AG08395 (cell line): ENCODE measurements around the gene OTOP2.

Experiments used
- DNase-seq: peaks from one replicate; pipeline ENCODE4 v3.0.0; 2012; ENCODE audit warnings: mixed read lengths, low spot score

The OTOP2 gene, protein sequence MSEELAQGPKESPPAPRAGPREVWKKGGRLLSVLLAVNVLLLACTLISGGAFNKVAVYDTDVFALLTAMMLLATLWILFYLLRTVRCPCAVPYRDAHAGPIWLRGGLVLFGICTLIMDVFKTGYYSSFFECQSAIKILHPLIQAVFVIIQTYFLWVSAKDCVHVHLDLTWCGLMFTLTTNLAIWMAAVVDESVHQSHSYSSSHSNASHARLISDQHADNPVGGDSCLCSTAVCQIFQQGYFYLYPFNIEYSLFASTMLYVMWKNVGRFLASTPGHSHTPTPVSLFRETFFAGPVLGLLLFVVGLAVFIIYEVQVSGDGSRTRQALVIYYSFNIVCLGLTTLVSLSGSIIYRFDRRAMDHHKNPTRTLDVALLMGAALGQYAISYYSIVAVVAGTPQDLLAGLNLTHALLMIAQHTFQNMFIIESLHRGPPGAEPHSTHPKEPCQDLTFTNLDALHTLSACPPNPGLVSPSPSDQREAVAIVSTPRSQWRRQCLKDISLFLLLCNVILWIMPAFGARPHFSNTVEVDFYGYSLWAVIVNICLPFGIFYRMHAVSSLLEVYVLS

DNA sequence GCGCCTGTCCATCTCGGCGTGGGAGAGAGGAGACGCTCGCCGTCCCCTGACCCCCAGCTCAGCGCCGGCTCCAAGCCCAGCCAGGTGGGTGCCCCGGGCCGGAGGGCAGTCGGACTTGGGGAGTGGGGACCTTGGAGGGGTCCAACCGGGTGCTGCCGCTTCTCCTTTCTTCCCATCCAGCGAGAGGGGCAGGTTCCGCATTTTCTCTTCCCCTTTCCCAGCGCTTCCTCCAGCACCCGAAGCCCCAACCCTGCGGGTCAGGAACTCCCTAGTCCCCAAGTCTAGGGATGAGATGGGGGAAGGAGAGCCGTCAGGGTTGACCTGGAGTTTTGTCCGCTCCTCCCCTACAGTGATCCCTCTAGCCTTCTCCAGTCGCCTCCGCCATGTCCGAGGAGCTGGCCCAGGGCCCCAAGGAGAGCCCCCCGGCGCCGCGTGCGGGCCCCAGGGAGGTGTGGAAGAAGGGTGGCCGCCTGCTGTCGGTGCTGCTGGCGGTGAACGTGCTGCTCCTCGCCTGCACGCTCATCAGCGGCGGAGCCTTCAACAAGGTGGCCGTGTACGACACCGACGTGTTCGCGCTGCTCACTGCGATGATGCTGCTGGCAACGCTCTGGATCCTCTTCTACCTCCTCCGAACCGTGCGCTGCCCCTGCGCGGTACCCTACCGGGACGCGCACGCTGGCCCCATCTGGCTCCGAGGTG lies at the start of gene OTOP2:
TSS of gene OTOP2 (plus strand) at position 24 of the 699 bp plus-strand sequence. CDS start at position 384, 360 bp downstream.
- no peak for DNase-seq

DNA sequence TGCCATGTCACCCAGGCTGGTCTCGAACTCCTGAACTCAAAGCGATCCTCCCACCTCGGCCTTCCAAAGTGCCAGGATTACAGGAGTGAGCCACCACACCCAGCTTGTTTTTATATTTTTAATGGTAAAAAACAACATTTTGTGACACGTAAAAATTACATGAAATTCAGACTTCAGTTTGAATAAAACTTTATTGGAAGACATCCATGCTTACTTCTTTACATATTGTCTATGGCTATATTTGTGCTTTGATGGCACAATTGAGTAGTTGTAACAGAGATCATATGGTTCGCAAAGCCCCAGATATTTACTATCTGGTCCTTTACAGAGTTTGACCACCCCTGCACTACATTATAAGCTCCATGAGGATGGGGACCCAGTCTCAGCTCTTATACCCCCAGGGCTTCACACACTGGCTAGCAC lies 49.4 kb upstream of the OTOP2 start:
- DNase-seq = no peak

DNA sequence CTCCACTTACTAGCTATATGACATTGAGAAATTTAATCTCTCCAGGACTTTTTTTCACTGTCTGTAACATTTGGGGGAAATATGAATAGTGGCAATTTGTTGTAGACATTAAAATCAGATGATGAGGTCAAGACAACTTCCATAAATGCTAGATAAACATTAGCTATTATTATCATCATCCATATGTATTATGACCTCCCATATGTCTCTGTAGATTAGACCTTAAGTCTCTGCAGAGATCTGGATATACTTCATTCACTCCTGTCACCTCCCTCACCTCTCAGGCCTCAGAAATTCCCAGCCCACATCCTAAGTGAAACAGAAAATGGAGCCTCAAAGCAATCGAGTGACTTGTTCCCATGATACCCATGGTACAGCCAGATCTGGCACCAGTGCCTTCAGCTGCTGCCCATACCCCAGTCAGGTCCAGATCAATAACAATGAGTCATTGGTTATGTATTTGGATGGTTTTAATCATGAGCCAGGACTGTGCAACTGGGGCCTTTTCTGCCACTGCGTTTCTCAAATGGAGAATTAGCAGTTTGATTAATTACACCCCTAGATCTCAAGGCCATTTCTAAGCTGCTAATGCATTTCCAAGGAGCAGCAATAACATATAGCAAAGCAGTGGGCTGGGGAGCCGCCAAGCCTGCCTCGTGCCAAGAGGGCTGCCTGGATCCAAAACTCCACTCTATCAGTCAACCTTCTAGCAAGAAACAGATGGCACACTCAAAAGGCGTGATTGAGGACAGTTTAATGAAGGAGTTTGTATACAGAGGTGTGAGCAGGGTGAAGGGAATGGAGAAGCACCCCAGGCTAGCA lies 48.7 kb upstream of the OTOP2 start:
- DNase-seq = no peak

DNA sequence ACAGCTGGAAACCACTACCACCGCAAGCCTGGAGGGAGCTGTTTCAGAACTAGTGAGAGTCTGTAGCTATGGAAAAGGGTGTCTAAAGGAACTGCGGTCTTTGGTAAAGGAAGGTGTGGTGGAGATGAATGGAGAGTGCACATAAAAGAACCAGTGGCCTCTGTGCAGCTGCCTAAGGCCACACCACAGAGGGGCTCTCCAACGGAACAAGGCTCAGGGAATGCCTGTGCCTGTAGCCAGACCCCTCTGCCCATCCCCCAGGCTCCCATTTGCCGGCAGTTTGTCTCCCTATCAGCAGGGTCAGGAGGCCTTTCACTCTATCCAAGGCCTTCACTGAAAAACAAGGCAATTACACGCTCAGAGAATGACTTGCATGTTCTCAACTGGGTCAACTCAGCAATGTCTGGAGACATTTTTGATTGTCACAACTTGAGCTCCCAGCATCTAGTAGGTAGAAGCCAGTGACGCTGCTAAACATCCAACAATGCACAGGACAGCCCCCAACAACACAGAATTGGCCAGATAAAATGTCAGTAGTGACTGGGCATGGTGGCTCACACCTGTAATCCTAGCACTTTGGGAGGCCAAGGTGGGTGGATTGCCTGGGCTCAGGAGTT lies 48.0 kb upstream of the OTOP2 start:
- no peak for DNase-seq

DNA sequence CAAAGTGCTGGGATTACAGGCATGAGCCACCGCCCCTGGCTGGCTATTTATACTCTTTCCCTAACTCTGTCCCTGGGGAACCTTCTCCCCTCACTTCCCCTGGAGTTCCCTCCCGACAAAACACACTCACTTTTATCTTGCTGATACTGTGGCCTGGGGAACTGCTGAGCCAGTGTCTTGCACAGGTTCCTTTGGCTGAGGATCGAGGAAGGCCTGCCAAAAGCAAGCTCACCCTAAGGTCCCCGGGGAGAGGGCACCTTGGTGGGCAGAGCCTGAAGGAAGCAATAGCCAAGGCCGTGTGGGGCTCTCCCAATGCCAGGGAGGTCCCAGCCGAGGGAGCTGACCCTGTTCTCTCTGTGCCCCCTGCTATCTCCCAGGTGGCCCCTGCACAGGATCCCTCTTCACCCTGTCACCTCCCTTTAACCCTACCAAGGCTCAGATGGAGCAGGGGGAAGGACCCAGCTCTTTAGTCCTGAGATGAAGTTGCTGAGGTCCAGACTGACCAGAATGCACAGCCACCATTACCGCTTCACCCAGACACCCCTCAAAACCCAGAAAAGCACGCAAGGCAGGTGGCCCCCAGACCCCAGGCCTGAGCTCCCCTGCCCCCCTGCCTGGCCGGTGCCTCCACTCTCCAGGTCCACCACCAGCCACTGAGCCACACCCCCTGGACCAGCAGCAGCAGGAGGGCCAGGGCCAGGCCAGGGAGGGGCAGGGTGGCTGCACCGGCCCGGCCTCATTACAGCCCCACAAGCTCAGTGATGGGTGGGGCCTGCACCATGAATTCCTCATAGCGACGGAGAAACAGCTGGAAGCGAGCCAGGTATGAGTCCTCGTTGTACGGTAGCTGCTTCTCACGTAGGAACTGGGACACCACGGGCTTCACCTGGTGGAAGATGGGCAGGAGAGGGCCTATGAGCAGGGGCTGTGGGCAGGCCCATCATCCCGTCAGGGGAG lies 46.2 kb upstream of the OTOP2 start:
- no peak for DNase-seq

DNA sequence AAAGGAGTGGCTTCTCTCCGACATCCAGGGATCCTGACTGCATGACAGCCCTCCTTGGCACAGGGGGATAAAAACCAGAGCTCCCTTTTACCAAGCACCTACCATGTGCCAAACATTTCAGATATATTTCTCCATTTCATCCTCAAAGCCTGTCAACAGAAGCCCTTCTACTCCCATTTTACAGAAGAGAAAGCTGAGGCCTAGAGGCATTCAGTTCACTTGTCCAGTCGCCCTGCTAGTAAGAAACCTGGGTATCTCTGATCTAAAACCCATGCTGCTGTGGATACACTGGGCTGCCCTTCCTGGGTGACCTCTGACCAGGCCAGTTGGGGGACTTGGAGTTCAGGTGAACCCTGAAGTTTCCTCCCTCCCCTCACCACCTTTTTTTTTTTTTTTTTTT lies 45.4 kb upstream of the OTOP2 start:
- DNase-seq = no peak

DNA sequence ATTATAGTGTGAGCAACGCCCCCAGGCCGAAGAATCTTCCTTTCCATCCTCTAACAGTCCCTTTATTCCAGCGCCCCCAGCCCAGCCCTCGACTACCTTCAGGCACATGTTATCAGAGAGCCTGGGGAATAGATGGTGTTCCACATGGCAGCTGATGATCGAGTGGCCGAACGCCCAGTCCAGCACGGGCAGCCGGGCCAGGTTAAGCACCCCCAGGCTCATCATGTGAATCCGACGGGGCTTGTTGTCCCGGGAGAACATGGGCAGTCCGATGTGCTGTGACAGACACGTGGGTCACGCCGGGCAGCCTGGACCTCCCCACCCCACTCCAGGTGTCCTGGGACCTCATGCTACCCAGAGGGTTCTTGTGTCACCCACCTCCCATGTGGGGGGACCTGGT lies 44.8 kb upstream of the OTOP2 start:
- no peak for DNase-seq

DNA sequence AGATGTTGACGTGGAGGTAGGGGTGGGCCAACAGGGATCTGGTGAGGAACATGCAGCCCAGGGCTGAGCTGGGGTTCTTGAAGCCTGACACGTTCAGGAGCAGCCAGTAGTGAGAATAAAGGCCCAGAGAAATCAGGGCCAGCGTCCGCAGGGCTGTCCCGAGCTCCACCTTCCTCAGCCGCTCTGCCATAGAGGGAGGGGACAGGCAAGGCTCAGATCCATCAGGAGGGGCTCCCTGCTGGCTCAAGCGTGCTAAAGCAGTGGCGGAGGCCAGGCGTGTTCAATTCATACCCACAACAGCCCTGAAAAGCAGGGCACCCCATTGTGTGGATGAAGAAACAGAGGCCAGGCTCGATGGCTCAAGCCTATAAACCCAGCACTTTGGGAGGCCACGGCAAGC lies 43.0 kb upstream of the OTOP2 start:
- no peak for DNase-seq

DNA sequence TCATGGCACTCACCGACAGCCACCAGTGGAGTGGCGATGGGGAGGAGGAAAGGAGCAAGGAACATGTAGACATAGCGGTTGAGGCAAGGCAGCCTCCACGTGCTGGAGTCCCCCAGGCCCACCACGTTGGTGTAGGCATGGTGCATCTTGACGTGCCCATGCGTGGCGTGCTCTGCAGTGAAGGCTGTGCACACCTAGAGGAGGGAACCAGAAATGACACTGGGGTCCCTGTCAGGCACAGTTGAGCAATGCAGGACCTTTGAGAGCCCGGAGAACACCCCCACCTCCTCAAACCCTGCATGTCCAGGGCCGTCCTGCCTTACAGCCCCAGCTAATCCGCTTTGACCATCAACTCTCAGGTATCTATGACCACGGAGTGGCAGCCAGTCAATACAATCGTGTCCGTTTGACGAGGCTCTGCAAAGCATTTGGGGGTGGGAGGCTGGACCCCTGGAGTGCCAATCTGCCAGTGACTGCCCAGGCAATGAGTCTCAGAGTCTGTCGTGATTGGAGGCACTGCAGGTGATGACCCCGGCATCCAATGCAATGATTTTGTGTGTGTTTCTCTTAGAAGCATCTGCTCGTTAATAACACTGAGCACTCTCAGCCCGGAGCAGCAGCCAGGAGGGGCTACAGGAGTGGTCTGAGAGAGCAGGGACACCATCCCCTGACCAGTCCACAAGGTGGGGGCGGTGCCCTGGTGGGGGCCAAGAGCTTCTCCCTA lies 41.4 kb upstream of the OTOP2 start:
- DNase-seq = no peak

DNA sequence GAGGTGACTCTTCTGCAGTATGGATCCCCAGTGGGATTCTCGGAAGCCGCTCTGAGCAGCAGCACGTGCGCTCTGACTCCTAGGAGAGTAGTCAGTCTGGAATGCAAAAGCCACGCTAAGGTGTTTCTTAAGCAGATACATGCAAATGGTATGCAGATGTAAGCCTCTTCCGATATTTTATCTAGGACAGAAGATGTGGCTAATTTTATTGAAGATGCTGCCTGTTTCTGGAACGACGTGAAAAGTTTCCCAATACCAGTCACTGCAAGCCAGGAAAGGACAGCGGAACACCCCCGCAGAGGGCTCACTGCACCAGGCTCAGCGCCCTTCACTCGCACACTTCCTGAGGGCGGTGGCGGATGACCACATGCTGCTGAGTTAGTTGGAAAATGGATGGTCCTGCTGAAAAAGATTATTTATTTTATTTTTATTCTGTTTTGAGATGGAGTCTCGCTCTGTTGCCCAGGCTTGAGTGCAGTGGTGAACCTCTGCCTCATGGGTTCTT lies 40.8 kb upstream of the OTOP2 start:
- DNase-seq = no peak

DNA sequence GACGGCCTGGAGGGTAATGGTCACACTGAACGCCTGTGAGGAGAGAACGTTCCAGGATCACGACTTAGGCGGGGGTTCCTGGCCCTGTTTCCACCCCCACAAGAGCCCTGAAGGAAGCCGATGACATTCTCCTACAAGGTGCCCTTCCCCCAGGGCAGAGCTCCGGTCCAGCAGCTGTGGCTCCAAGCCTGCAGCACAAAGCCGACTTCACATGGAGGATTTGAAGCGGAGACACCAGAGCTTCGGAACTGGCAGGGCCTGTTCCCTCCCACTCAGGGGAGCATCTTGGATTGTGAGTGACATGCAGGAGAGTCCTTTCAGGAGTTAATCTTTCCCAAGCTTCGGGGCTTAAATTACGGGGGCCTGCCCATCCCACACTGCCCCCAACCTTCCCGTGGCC lies 35.6 kb upstream of the OTOP2 start:
- DNase-seq = no peak

DNA sequence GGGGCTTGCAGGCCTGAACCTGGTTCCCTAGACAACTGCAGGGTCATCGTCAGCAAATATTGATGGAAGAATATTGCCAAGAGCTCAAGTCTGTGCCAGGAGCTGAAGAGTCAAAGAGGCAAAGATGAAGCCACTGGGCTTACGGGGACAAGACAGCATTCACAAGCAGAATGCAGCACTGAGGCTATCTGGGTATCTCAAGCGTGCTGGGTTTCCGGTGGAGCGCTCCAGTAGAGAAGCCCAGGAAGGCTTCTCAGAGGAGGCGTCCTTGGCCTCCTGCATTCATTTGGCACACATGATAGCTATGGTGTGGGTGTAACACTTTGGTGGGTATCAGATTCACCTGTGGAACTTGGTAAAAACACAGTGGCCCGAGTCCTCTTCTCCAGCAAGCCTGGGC lies 33.5 kb upstream of the OTOP2 start:
- DNase-seq = no peak

DNA sequence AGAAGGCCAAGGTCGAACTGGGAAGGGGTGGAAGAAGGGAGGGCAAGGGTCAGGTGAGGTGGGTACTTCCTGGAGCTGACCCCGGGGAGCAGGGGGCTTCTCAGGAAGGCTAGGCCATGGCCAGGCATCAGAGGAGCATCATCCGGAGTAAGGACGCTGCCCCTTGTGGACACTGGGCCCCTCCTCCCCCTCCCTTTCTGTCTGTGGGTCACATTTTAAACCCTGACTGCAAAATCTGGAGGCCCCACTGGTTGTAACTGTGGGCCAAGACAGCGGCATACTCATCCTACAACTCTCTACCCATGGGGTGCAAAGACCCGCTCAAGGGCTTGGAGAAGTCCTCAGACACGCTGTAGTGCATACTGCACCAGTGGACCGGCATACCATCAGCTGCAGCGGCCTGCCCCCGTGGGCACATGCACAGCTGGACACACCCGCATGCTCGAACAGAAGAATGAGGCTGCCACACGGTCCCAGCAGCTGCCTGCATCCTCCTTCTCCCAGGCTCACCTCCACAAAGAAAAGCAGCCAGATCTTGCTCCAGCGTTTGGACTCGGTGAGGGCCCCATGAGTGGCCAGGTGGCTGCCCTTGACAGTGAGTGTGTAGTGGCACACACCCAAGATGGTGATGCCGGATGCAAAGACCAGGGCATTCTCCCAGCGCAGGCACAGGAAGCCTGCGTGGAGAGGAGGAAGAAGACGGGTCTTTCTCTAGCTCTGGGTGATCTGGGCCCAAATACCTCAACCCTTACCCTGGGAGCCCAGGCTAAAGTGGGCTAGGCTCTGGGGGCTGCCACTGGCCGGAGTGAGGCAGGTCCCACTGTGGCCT lies 31.8 kb upstream of the OTOP2 start:
- DNase-seq = no peak

DNA sequence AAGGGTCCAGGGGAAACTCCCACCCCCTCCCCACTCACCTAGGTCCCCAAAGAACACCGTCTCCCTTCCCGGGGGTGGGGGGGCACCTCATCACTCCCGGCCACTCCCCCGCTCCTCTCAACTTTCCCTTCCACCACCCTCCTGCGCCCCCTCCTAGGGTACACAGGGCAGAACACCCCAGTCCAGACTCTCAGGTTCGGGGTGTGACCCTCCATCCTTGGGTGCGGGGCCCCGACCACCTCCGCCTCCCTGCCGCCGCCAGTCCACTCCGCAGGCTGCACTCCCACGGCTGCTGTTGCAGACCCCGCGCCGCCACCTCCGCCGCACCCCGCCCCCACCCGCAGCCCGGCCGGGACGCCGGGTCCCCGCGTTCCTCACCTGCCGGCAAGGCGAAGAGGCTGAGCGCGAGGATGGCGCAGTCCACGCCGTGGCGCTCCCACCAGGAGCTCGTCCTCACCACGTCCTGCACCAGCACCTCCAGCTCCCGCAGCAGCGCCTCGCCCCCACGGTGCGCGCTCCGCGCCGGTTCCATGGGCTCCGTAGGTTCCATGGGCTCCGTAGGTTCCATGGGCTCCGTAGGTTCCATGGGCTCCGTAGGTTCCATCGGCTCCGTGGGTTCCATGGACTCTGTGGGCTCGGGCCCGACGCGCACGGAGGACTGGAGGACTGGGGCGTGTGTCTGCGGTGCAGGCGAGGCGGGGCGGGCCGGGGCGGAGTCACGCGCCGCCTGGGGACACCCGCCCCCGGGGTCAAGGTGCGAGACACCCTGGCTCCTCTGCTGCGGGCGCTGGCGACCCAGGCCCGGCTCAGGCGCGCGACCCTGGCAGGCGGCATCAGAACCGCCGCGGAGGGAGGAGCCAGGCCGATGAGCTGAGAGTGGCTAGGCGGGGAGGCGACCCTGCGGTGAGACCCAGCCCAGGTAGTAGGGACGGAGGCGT lies 30.8 kb upstream of the OTOP2 start, which contains the start of gene FADS6:
TSS of gene FADS6 (minus strand) at position 660 of the 938 bp plus-strand sequence. CDS start at position 622, 38 bp downstream.
- no peak for DNase-seq

DNA sequence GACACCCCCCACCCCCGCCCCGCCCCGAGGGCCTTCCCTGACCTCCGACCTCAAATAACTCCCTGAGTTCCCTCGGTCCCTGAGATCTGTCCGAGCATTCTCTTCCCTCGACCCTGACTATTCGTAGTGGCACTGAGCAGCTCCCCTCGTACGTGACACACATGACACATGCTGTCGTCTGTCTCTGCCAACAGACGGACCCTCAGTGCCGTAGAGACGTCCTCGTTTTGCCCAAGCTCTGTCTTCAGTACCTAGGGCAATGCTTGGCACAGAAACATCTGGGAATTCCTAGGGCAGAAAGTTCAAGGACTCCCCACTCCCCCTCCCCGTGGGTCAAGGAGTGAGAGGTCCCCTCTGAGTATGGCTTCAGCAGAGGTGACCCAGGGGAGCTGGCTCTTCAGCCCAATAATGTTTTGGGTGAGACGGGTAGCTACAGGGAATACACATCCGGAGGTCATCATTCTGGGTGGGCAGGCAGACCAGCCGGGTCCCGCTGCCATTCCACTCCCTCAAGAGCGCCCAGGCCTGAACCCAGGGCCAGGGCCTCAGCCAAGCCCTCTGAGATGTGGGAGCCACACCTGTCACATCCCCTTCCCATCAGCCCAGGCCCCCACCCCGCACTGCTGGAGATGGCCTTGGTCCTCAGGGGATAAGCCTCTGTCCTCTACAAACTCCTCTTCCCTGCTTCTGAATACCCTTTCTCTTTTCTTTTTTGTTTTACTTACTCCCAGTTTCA lies 30.0 kb upstream of the OTOP2 start:
- DNase-seq = no peak

DNA sequence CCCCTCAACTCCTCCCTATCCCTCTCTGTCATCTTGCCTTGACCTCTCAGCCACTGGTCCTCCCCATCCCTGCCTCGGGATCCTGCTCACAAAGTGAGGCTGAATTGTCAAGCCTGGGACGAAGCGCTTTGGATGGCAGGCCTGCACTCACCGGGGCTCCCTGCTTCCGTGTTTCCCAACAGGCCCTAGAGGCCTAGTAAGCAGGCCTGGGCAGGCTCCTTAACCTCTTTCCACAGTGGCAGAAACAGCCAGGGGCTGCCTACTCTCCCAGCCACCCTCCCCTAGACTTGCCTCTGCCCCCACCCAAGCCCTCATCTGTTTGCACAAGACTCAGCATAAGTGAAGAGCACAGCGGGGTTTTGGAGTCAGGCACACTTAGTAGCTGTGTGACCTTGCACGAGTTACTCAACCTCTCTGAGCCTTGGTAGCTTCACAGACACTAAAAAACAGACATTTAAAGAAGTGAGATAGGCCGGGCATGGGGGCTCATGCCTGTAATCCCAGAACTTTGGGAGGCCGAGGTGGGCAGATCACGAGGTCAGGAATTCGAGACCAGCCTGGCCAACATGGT lies 25.6 kb upstream of the OTOP2 start:
- no peak for DNase-seq

DNA sequence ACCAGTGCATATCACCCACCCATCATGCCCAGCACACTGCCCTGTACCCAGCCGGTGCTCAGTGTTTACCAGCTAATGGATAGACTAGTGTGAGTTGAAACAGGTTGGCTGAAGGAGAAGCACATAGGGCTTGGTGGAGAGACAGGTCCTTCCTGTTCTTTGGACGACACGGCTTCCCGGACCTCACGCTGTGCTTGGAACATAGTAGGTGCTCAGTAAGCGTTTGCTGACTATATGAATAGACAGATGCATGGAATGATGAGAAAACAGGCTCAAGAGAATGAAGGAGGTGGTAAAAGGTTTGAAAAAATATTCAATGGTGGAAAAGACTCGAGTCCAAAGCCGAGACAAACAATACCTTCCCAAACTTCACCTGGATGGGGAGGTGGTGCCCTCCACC lies 23.9 kb upstream of the OTOP2 start:
- DNase-seq = no peak
